IPS-18c (cell line): Measurements from ENCODE around the gene SLC39A10.
"Not testable (repeated sequence)": the region's sequence is repeated elsewhere in the genome, so short reads cannot be mapped to it uniquely, and the experiment has no call there.

Experiments
- H3K4me3 ChIP-seq: 2 replicates; pipeline ENCODE4 v1.7.0; 2013; ENCODE audit warnings: low read depth, mild to moderate bottlenecking, low read length, moderate library complexity; ENCODE audit not compliant: insufficient read depth
- H3K9me3 ChIP-seq: one replicate; pipeline ENCODE4 v1.6.1; 2013; ENCODE audit warnings: mild to moderate bottlenecking, low read length, moderate library complexity; ENCODE audit not compliant: control insufficient read depth, insufficient read depth

The SLC39A10 gene

GRCh38 chr2:195662138-195662537 lies 5.1 kb downstream of the SLC39A10 start:
- no peaks in the 10 kb centered on the region for H3K9me3 ChIP-seq

DNA sequence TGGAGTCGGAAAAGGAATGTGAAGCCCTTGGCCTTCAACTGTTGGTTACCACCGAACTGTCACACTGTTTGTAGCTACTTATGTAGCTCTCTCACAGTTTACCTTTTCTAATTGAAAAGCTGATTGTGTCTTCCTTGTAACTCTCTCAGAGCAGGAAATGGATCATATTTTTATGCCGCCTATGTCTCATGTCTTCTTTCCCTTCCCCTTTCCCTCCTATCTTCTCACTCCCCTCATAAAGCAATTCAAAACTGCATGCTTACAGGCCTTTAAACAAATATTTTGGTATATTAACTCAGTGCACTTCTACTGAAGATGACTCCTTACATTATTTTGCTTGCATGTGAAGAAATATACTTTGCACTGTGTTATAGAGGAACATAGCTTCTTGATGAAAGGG lies 6.0 kb downstream of the SLC39A10 start:
- Histone ChIP-seq H3K9me3 (no peaks in the 10 kb centered on the region), H3K4me3 (no peak overlapping the region)

More at GRCh38 chr2:195662138-195662537, 5.1 kb downstream of the SLC39A10 start:
- no peak overlapping the region for H3K4me3 ChIP-seq

DNA sequence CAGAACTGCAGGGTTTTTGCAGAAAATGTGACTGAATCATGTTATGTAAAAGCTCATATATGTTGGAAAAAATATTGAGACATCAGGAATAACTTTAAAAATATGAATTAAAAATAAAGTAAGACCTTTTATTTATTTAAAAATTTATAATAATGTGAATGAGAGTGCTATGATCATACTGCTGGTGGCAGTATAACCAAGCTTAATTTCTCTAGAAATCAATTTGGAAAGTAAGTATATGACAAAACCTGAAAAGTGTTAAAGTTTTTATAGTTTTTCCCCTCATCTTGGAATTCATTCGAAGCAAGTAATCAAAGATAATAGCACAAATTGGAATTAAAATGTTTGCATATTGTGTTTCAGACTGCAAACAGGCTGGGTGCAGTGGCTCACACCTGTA lies 7.5 kb downstream of the SLC39A10 start:
- H3K9me3 ChIP-seq = no peaks in the 10 kb centered on the region

GRCh38 chr2:195665153-195665552 lies 8.1 kb downstream of the SLC39A10 start:
- H3K9me3 ChIP-seq, H3K4me3 ChIP-seq: not testable (repeated sequence)

More for the DNA sequence above, 7.5 kb downstream of the SLC39A10 start:
- no peak overlapping the region for H3K4me3 ChIP-seq

DNA sequence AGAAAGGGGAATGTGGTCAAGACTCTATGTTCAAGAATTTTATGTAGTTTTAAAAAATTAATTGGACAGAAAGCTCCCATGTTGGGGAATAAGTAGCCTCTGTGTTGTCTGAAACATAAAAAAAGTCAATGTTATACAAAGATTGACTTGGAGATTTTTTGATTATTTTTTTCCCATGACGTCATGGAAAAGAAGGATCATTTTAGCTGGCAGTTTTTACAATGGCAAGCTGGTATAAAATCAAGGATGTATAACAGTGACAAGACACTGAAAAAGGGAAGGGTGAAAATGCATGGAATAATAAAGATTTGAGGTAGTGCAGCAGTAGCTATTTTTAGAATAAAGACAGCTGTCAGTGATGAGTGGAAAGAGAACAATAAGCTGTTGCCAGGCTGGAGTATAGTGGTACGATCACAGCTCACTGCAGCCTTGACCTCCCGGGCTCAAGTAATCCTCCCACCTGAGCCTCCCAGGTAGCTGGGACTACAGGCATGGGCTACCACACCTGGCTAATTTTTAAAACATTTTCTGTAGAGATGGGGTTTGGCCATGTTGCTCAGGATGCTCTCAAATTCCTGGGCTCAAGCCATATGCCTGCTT lies 9.2 kb downstream of the SLC39A10 start:
- H3K4me3 ChIP-seq = no peak overlapping the region
- no peaks in the 10 kb centered on the region for H3K9me3 ChIP-seq

DNA sequence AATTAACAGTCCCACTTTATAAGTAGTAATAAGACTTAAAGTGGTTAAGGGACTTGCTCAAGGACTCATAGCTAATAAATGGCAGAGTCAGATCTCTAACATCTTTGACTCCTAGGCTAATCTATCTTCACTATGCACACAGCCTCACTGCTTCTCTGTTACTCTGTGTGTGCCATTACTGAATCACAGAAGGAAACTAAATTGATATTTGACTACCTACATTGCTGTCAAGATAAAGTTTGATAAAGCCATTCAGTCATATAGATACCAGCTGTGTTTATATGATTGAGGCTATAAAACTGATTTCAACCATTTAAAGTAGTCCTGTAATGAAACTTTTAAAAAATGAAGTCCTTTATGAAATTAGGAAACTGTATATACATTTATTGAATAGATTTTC lies 10.9 kb downstream of the SLC39A10 start:
- Histone ChIP-seq H3K9me3 (no peaks in the 10 kb centered on the region), H3K4me3 (no peak overlapping the region)

- Histone ChIP-seq H3K4me3 (no peak overlapping the region), H3K9me3 (no peaks in the 10 kb centered on the region)
Observed at GRCh38 chr2:195670191-195670590, 13.2 kb downstream of the SLC39A10 start.

DNA sequence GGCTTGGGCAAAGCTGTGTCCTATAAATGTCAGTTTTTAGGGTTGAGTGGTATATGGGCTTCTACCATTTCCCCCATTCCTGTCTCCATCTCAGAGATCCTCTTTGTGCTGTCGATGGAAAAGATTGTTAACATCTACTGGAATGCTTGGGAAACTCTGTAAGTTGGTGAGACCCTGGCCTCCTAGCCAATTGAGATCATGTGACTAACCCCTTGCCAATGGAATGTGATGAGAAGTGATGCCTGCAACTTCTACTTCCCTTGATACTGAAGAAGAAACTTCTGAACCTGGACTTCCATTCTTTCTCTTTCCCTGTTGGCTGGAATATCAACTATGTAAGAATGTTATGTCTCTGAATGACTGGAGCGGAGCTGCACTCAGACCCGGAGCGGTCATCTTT lies 14.5 kb downstream of the SLC39A10 start:
- Histone ChIP-seq H3K4me3 (no peak overlapping the region), H3K9me3 (no peaks in the 10 kb centered on the region)

DNA sequence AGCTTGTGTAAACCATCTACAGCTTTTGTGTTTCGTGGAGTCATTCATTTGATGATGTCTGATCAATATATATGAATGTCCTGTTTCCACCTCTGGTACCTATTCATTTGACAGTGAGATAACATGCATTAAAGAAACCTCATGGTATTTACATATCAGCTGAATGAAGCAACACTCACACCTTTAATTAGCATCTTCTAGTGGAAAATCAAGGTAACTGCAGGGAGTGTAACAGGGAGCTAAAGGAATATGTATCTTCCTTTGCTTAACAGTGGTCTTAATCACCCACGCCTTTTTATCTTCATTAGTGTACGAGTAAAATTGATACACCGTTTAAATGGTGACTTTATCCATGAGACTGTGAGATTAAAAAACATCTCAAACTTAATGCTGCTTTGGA lies 15.6 kb downstream of the SLC39A10 start:
- Histone ChIP-seq H3K4me3 (no peak overlapping the region), H3K9me3 (no peaks in the 10 kb centered on the region)

- H3K4me3 ChIP-seq = no peak overlapping the region
- no peaks in the 10 kb centered on the region for H3K9me3 ChIP-seq
Observed at GRCh38 chr2:195674491-195675221, 17.6 kb downstream of the SLC39A10 start.

DNA sequence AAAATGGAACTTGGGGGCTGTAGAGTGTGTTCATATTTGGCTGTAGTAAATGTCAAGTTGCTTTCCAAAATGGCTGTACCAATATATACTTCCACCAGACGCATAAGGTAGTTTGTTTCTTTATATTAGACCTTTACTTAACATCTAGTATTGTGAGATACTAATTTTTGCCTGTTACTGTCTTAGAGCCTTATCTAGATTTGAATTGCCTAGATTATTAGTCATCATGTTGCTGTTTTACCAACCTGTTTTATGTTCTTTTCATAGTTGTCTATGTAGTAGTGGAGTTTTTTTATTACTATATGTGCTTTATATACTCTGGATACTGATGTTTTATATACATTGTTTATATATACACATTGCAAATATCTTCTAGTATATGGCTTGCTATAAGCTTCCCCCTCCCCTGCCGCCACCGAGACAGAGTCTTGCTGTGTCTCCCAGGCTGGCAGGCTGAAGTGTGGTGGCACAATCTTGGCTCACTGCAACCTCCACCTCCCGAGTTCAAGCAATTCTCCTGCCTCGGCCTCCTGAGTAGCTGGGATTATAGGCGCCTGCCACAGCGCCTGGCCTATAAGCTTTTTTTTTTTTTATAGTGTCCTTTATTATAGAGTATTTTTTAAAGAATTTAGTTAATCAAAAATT lies 18.9 kb downstream of the SLC39A10 start:
- no peak overlapping the region for H3K4me3 ChIP-seq

GRCh38 chr2:195677290-195677689 lies 20.3 kb downstream of the SLC39A10 start:
- no peak overlapping the region for H3K4me3 ChIP-seq
- H3K9me3 ChIP-seq = no peaks in the 10 kb centered on the region

More for the DNA sequence above, 18.9 kb downstream of the SLC39A10 start:
- H3K9me3 ChIP-seq = no peaks in the 10 kb centered on the region

DNA sequence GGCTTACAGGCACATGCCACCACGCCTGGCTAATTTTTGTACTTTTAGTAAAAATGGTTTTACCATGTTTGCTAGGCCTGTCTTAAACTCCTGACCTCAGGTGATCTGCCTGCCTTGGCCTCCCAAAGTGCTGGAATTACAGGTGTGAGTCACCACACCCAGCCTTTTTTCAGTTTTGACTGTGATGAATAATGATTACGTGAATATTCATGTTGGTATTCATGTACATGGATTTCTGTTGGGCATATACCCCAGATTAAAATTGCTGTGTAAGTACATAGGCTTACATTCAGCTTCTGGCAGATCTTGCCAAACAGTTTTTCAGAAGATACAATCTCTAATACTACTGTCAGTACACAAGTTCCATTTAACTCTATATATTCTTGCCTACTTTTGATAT lies 20.9 kb downstream of the SLC39A10 start:
- Histone ChIP-seq H3K4me3 (no peak overlapping the region), H3K9me3 (no peaks in the 10 kb centered on the region)

GRCh38 chr2:195682077-195682476 lies 25.1 kb downstream of the SLC39A10 start:
- no peak overlapping the region for H3K4me3 ChIP-seq
- H3K9me3 ChIP-seq = no peaks in the 10 kb centered on the region

DNA sequence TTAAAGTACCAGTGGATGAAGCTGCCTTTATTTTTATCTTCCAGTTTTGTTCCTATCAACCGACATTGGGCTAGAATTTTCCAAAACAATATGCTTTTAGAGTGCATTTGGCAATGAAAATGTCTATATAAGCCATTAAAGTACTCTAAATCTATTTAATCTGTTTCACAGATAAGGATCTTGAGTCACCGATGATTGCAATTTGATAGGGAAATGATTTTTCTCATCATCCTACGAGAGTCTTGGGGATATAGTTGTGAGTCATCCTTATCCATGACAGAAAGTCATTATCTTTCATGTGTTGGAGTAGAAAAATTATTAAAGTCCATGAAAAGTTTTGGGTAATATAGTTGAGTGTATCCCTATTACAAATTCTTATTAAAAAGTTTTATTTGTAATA lies 26.1 kb downstream of the SLC39A10 start:
- H3K9me3 ChIP-seq = no peaks in the 10 kb centered on the region

DNA sequence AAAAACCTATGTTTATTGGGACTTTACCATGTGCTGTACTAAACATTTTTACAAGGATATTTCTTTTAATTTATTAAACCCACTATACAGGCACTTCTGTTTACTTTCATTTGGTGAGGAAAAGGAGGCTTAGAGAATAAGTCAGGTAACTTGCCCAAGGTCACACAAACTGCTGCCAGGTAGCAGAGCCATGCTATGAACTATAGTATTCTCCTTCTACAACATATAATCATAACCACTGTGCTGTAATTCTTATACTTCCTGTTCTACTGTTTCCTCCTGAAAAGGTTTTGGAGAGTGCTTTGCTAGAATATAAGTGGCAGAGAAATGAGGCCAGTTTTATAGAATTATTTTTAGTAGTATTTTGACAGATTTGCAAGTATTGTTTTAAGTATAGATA lies 29.5 kb downstream of the SLC39A10 start:
- no peaks in the 10 kb centered on the region for H3K9me3 ChIP-seq
- H3K4me3 ChIP-seq = no peak overlapping the region

More for the DNA sequence above, 26.1 kb downstream of the SLC39A10 start:
- no peak overlapping the region for H3K4me3 ChIP-seq

DNA sequence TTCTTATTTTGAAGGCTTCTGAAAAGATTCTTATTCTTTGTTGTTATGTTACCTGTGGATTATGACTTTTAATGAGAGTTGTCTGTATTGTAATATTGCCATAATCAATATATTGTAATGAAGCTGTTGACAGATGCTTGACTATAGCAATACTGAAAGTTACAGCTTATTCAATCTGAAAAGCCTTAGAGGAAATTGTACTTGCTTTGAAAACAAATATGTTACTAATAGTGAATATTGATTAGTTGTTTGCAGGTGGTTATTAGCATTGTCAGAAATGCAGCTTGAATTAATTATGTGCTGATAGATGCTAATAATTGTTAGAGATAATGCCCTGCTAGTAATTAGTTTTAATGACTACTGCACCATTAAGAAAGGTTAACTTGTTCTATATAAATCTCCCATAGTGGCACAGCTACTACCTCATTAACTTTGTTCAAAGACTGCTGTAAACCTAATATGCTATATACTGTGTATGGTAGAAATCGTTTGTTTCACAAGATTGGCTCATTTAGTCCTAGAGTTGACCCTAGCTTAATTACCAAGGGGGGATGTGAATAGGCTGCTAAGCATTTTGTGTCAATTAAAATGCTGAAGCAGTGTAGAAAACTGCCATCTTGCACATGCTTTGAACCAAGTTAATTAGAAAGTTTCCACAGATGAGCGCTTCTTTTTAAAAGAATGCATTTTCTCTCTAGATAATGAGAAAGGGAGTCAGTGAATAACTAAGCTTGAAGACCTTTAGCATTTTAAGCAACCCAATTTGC lies 30.5 kb downstream of the SLC39A10 start:
- H3K4me3 ChIP-seq = no peak overlapping the region
- H3K9me3 ChIP-seq = no peaks in the 10 kb centered on the region

DNA sequence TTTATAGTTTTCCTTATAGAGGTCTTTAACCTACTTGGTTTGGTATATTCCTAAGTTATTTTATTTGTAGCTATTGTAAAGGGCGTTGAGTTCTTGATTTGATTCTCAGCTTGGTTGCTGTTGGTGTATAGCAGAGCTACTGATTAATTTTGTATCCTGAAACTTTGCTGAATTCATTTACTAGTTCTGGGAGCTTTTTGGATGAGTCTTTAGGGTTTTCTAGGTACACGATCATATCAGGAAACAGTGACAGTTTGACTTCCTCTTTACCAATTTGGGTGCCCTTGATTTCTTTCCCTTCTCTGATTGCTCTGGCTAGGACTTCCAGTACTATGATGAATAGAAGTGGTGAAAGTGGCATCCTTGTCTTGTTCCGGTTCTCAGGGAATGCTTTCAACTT lies 35.5 kb downstream of the SLC39A10 start:
- not testable (repeated sequence) for H3K4me3 ChIP-seq, H3K9me3 ChIP-seq
